Activated CD4-positive, CD25-positive, alpha-beta regulatory T cell (primary cell): Measurements from ENCODE around the gene SSTR4.
"Not testable (repeated sequence)": the region's sequence is repeated elsewhere in the genome, so short reads cannot be mapped to it uniquely, and the experiment has no call there.

Source experiments
- DNase-seq, 4 experiments: peaks; one replicate each; lab custom pipeline; 2025; lab: John Stamatoyannopoulos, UW

SSTR4 gene

DNA sequence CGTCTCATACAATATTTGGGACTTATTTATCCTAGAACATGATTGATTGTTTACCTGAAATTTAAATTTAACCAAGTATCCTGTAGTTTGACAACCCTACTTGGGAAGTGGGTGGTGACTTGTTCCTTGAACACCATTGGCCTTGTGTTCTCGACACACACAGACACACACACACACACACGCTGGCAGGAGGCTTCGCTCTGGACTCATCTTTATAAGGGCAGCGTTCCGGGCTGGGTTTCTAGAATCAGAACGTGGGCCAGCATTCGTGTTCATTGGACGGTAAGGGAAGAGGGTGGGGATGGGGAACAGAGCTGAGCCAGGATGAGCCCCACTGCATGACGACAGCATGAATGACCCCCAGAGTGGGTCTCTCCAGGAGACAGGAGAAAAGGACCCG lies 16.2 kb upstream of the SSTR4 start:
- no peak for DNase-seq

DNA sequence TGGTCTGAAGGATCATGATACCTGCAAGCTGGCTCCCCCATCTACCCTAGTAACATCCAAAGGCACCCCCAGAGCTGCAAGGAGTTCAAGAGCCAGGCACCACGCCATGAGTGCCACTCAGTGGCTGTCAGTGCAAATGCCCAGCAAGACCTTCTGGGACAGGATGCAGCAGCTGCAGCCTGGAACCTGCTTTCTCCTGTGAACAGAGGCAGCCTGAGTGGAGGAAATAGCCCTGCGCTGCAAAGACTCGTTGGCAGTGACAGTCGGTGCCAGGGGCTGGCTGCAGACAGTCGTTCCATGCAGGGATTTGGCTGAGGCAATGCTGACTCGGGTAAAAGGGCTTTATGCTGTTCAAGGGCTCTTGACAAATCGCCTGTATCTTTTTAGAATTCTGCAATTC lies 15.7 kb upstream of the SSTR4 start:
- no peak for DNase-seq

DNA sequence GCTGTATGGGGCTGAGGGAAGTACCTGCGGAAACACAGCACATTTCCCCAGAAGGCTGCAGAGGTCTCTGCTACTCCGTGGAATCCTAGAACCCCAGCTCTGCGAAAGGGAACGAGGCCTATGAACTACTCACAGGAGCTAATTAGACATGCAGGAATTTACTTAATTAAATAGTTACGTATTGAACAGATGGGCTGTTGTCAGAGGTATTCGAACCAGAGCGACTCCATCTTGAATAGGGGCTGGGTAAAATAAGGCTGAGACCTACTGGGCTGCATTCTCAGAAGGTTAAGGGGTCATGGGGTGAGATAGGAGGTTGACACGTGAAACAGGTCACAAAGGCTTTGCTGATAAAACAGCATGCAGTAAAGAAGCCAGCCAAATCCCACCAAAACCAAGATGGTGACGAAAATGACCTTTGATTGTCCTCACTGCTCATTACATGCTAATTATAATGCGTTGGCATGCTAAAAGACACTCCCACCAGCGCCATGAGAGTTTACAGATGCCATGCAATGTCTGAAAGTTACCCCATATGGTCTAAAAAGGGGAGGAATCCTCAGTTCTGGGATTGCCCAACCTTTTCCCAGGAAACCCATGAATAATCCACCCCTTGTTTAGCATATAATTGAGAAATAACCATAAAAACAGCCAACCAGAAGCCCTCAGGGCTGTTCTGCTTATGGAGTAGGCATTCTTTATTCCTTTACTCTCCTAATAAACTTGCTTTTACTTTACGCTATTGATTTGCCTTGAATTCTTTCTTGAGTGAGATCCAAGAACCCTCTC lies 14.7 kb upstream of the SSTR4 start:
- no peak for DNase-seq

DNA sequence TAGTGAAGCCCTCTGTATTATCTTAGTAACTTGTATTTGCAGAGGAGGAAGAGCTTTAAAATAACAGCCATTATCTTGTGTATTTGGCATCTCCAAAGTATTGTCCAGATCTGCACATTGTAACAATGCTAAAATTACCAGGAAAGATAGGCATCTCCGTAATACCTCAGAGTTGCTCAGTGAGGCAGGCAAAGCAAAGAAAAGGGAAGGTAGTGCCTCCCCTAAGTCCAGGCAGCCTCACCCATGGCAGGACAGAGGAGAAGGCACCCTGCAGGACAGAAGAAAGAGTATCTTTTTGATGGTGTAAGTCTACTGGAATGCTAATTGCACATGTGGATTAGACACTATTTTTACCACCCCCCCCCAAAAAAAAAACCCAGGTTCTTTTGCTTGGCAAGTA lies 13.6 kb upstream of the SSTR4 start:
- DNase-seq = no peak

DNA sequence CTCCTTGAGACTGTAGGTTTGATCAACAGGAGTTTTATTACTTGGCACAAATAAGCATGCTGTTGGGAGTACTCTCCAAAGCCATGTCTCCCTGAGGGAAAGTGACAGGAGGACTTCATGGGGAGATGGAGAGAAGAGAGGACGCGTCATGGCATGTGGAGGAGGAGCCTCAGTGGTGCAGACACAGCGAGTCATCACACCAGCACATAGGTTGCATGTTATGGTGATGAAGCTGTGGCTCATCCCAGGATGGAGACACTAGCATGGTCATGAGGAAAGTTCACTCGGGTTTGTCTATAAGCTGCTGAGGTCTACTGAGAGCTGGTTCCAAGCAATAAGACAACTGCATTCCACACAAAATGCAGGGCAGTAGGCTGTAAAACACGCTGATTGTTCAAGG lies 13.2 kb upstream of the SSTR4 start:
- no peak for DNase-seq

DNA sequence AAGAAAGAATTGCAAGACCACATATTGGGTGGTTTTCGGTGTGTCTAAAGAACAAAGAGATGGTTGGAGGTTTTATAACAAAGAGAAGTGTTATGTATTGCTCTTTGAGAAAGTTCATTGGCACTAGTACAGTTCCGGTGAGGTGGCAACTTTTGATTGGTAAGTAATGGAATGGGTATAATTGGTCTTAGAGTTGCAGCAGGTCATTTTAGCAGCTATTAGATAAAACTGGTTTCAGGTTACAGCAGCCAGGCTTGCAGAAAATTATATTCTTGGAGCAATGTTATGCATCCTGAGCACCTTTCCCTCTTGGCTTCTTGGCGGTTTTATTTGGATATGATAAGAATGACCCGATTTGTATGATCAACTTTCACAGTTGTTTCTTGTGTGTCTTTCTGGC lies 12.3 kb upstream of the SSTR4 start:
- DNase-seq = no peak

DNA sequence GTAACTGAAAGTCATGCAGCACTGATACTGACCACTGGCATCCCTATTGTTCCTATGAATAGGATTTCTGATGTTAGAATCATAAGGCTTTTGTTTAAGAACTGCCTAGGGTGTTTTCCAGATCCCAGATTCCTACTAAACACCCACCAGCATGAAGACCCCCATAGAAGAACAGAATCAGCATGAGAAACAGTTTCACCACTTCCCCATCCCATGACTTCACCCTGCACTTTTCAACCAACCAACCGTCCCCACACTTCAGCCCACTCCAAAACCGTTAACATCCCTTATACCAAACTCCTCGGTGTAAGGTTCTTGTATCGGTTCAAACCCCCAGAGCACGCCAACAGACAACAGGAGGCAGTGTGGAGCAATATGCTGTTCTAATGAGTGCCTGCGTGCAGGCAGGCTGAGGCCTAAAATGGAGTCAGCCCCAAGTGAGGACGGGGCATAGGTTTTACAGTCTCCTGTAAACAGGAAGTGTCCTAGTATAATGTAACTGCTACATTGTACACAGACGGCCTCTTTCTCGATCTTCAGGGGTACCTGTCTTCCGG lies 11.4 kb upstream of the SSTR4 start:
- no peak for DNase-seq

DNA sequence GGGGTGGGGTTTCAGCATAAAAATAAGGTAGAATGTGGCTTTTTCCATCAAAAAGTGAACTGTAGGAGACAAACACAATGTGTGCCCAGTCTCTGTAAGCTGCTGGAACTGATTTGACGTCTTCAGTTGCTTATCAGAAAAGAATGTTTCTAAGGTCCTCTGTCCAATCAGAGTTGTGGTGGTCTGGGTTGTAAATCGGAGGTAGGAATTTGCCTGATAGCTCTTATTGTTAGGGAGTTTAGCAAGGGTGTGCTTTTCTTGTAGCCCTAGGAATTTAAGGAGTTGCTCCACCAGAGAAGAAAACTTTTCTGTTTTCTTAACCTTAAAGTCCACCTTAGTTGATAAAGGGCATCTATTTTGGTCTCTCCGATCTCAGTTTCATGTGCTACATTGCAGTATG lies 10.4 kb upstream of the SSTR4 start:
- DNase-seq = no peak

DNA sequence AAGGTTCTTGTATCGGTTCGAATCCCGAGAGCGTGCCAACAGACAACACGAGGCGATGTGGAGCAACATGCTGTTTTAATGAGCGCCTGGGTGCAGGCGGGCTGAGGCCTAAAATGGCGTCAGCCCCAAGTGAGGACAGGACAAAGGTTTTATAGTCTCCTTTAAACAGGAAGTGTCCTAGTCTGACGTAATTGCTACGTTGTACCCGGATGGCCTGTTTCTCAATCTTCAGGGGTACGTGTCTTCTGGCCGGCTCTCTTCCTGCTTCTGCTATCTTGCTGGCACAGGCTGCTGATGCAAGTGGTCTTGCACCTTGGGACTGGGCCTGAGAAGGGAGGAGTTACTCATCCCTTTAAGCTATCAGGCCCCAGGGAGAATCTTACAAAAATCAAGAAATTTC lies 9.6 kb upstream of the SSTR4 start:
- DNase-seq = not testable (repeated sequence)

DNA sequence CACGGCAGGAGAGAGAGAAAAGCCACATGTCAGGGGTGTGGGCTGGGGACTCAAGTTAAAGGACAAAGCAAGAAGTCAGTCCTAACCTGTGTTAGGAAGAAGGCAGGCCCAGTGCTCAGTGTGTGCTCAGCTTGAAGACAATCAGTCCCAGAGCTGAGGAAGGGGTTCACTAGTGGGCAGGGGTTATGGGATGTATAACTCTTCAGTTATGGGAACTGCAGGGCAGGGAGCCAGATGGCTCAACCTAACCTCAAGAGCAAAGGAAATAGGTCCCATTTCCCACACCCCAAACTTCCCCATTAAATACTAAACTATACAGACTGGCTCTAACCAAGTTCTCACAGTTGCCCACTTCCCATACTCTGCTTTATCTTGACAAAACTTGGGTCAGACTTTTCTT lies 7.4 kb upstream of the SSTR4 start:
- DNase-seq = no peak

DNA sequence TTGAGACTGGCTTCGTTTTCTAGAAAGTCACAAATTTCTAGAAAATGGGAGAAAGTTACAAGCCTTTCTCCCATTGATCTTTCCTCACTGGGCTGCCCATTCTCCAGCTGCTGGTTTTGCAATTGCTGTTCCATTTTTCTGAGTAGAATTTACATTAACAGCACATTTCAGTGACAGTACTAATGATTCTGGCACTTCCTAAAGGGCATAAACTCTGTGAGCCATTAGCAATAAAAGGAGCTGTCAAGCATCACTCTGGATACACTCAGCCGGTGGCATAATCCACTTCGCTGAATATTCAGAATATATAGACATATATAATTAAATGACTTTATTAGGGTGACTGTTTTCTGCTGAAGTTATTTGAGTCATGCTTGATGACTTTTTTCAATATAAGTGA lies 6.7 kb upstream of the SSTR4 start:
- no peak for DNase-seq

DNA sequence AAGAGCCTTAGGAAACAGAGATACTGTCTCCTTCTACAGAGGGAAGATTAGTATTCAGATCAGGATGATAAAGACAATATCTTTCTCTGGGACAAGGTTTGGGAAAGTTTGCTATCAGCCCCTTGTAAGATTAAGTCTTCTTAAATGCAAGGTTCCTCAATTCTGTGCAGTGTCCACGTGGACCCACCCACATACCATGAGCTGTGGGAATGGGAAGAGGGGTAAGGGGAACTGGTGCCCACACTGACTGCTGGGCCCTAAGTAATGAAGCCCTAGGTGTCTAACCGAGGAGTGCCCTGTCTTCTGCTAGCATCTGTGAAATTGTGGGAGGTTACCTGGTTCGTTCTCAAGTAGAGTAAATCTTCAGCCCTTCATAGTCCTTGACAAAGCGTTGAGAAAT lies 5.8 kb upstream of the SSTR4 start:
- DNase-seq = no peak

DNA sequence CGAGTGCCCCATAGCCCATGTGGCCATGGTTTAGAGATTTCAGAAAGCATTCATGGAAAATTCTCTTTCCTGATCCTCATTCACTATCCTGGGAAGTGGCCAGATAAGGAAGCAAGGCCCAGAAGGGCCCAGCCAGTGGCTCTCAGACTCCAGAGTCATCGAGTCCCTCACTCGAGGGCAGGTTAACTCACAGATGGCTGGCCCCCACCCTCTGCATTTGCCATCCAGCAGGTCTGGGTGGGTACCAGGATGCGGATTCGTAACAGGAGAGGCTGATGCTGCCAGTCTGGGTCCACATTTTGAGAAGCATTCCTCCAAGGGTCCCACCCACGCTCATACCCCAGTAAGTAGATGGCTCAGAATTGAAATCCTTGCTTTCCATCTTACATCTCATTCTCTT lies 3.8 kb upstream of the SSTR4 start:
- DNase-seq = no peak

DNA sequence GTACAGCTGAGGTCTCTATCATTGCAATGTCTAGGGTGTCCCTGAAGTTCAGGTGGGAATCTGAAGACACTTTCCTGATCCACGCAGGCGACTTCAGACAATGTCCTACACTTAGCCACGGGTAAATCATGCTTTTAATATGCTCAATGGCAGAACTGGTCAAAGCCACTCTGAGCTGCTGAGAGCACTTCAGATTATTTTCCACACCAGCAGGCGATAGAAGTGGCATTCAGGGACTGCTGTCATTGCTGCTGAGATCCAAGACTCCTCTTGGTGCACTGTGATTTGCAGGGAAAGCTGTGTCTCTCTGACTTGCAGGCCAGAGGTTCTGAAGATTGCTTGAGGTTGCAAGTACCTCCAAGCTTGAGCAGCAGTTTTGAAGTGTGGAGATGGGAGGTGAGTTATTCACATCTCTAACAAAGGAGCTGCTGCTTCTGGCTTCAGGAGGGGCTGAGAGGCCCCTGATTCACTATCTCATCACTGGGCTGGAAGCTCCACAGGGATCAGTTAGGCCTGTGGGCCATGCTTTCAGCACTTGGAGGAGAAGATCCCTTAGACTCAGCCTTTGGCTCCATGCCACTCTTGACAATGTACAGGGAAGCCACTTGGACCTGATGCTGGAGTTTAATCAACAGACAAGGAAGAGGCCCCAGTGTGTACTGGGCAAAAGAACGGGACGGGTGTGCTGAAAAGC lies 2.9 kb upstream of the SSTR4 start:
- DNase-seq = no peak

DNA sequence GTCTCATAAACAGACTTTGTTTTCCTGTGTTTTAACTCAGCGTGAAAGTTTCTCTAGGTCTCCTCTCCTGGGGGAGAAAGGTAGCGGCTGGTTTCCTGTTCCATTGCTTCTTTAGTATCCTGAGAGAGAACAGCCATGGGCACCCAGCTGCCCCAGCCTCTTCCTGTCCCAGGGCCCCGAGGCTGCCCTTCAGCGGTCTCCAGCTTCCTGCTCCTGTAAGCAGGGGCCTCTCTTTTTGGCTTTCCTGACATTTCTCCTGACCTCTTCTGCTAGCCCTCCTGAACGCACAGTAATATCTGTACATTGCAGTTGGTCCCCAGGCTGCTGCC lies 2.4 kb upstream of the SSTR4 start:
- no peak for DNase-seq

DNA sequence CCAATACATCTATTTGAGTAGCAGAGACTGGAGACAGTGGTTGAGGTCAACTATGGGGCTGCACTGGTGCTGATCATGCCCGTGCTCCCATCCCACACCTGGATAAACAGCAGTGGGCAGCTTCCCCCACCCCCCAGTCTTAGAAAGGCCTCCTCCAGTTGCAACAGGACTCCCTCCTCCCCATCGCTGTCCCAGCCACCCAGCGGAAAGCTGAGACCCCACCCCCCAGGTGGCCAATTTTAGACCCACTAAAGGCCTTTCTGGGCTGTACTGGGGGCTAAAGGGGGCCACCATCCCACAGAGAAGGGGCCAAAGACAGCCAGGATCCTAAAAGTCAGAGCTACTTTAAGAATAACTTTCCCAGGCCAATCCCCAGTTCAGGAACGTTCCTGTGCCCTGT lies 1.2 kb upstream of the SSTR4 start:
- DNase-seq = no peak

DNA sequence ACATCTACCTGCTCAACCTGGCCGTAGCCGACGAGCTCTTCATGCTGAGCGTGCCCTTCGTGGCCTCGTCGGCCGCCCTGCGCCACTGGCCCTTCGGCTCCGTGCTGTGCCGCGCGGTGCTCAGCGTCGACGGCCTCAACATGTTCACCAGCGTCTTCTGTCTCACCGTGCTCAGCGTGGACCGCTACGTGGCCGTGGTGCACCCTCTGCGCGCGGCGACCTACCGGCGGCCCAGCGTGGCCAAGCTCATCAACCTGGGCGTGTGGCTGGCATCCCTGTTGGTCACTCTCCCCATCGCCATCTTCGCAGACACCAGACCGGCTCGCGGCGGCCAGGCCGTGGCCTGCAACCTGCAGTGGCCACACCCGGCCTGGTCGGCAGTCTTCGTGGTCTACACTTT lies 619 bp downstream of the SSTR4 start:
- no peak for DNase-seq

DNA sequence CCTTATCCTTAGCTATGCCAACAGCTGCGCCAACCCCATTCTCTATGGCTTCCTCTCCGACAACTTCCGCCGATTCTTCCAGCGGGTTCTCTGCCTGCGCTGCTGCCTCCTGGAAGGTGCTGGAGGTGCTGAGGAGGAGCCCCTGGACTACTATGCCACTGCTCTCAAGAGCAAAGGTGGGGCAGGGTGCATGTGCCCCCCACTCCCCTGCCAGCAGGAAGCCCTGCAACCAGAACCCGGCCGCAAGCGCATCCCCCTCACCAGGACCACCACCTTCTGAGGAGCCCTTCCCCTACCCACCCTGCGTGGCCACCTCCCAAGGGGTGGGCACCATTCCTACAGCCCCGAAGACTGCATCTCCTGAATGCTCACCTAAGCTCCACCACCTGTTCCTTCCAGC lies 1.3 kb downstream of the SSTR4 start:
- DNase-seq = no peak

DNA sequence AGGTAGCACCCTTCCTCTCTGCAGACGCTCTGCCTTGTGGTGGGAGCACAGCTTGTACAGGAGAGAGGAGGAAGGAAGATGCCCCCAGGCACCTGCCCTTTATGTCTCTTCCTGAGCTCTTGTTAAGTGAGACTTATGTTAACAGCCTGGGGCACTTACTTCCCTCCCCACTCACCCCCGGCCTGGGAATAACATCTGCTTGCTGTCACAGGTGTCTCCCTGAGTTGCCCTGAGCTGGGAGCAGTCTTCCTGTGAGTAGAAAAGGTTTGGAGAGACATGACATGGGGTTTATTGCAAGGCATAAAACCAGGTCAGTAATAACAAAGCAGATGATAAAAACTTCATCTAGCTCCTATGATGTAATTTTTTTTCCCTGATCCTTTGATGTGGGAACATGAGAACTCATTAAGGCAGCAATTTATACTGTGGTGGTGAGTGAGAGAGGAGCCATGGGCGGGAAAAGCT lies 1.9 kb downstream of the SSTR4 start:
- no peak for DNase-seq

DNA sequence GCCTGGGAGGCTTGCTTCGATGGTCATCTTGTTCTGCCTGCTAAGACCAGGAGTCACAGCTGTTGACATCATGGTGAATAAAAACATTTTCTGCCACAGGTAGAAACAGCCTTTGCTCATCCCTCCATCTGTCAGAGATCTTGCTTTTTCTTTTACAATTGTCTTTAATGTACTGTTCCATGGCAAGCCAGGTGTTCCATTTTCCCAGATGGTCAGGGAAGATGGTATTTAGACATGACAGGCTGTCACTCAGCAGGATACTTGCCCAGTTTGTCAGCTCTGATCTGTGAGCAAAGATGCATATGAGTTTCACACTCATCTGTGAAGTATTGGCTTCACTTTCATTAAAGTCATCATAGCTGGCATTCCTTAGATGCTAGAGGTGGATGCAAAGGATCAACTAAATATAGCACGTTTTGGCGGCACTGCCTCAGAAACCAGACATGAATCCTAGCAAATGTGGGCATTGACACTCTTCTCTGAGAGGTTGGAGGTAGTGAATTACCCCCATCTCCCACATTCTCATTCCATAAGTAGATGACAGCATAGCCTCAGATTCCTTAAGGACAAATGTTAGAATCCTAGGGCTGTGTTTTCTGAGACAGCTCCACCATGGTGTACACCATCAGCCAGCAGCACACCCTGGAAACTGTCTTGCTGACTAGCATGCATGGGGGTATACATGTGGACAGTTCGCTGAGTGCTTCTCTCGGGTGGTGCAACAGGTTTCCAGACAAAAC lies 4.2 kb downstream of the SSTR4 start:
- DNase-seq = no peak

DNA sequence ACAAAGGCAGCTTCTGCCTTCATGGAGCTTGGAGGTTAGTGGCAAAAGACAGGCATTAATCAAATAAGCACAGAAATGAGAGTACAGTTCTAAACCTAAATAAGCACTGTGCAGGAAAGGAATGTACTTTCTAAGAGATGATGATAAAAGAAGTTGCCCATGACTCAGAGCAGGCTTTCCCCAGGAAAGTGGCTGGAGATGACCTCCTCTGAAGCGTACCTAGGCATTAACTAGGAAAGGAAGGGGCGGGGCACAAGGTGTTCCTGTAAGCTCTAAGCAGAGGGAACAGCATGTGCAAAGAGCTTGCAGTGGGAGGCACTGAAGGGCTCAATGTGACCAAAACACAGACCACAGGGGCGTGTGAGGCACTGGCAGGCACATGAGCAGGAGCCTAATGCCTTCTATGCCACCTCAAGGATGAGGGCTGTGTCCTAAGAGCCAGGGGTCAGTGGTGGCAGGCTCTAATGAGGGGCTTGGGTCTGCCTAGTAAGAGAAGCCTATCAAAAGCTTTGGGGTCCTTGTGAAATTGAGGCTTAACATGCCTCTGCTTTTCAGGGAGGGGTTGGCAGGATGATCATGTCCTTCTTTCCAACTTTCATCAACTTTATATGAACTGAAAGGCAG lies 4.9 kb downstream of the SSTR4 start:
- DNase-seq = no peak

DNA sequence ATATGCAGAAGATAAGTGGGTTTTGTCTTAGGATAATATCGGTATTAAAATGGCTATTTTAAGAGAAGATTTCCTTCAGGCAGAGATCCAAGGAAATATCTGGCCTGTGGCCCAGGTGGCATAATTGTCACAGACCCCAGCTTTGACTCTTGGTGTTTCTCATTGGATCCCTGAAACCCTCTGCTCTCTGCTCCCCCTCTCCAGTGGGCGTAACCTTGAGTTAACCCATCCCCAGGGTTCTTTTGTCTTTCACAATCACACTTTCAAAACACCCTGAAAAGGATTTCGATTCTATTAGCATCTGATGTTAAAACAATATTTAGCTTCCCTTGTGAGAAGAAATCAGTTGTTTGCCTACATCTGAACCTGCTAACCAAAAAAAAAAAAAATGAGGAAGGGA lies 7.2 kb downstream of the SSTR4 start:
- no peak for DNase-seq

DNA sequence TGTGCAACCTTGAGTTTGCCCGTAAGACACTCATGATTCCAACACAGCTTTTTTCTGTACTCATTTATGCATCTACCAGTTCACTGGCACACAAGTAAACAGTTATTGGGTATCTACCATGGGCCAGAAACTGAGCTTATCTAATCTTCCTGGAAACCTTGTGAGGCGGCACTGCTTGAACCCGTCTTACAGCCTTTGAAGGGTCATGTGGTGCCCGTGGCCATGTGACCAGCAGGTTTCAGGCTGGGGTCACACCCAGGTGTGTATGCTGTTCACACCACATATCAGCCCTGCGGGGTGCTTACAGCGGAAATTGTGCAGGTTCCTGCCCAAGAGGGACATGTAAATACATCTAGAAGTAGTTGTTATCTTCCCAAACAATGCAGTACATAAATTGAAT lies 8.3 kb downstream of the SSTR4 start:
- no peak for DNase-seq
